GM12878 (cell line): ENCODE results near the gene SOX18. TPM values are rescaled to one million over a fixed set of nuclear protein-coding genes. Genes with fewer than 3 reads are reported as not detected.

Experiments used
- ATAC-seq: fragments of 200-7000 bp; cut with Tn5 transposase; 3 replicates; pipeline ENCODE4 v1.9.1; 2020; ENCODE audit warnings: mild to moderate bottlenecking, moderate library complexity
- BruUV-seq: library from RNA; stranded (reverse); fragments of 400-500 nt; replicated peaks from 2 replicates; lab custom pipeline; 2021; lab: Mats Ljungman, UMichigan
- CTCF ChIA-PET: fragments of 300-600 bp; sonication (Branson Sonifier 250); formaldehyde crosslinking; extraction: SDS; loops from one replicate; lab custom pipeline; 2021; ENCODE audit warnings: inconsistent platforms; lab: Yijun Ruan, JAX
- POLR2A ChIA-PET: fragments of 350-600 bp; formaldehyde crosslinking; extraction: SDS; loops from one replicate; lab custom pipeline; 2021; ENCODE audit warnings: inconsistent platforms; lab: Charles Lee
- RAD21 ChIA-PET: fragments of 300-600 bp; sonication (Branson Sonifier 250); formaldehyde crosslinking; loops from one replicate; lab custom pipeline; 2023; ENCODE audit warnings: antibody characterized with exemption; ENCODE audit not compliant: unreplicated experiment; lab: Charles Lee
- SMC1A ChIA-PET: fragments of 300-600 bp; sonication (Branson Sonifier 250); formaldehyde crosslinking; loops from one replicate; lab custom pipeline; 2023; ENCODE audit not compliant: unreplicated experiment, uncharacterized antibody; lab: Charles Lee
- DNase-seq: peaks from one replicate; pipeline ENCODE4 v3.0.0-alpha.2; 2011; ENCODE audit warnings: low read depth, low spot score
- FAIRE-seq: peaks from 3 replicates; lab custom pipeline; 2011; peaks lifted over from hg19 to GRCh38; lab: Jason Lieb, UNC
- H2AFZ ChIP-seq: 2 replicates; pipeline ENCODE4 v1.6.0; 2011; ENCODE audit warnings: low read depth, low read length, control low read depth; ENCODE audit not compliant: control insufficient read depth
- H3K27ac ChIP-seq: 2 replicates; pipeline ENCODE4 v1.5.1; 2011; ENCODE audit warnings: control low read depth; ENCODE audit not compliant: control insufficient read depth, insufficient read depth
- H3K27me3 ChIP-seq, 2 experiments: replicated peaks in 1 of 2; 2 replicates each; pipeline versions ENCODE4 v1.6.0 to v1.6.1; 2011; ENCODE audit warnings: low read length in 1 of 2; ENCODE audit not compliant: control insufficient read depth in 2 of 2, insufficient read depth in 2 of 2
- H3K36me3 ChIP-seq, 2 experiments: 2 replicates each; pipeline ENCODE4 v1.5.1; 2011; ENCODE audit warnings: low read length in 1 of 2; ENCODE audit not compliant: control insufficient read depth in 2 of 2, insufficient read depth in 2 of 2
- H3K4me1 ChIP-seq: 2 replicates; pipeline ENCODE4 v1.6.1; 2011; ENCODE audit warnings: mild to moderate bottlenecking, low read length, moderate library complexity, mixed read lengths; ENCODE audit not compliant: control insufficient read depth, insufficient read depth
- H3K4me2 ChIP-seq: 2 replicates; pipeline ENCODE4 v1.6.0; 2011; ENCODE audit warnings: control low read depth; ENCODE audit not compliant: control insufficient read depth, insufficient read depth
- H3K4me3 ChIP-seq: fragments of 200-600 bp; sonication (generic); 2 replicates; pipeline ENCODE4 v1.5.1; 2016
- H3K79me2 ChIP-seq: 2 replicates; pipeline ENCODE4 v1.6.0; 2011; ENCODE audit warnings: low read length; ENCODE audit not compliant: control insufficient read depth, insufficient read depth
- H3K9ac ChIP-seq: 2 replicates; pipeline ENCODE4 v1.8.0; 2011; ENCODE audit warnings: low read length, control low read depth, mixed read lengths; ENCODE audit not compliant: control insufficient read depth, insufficient read depth
- H3K9me3 ChIP-seq: replicated peaks from 3 replicates; pipeline ENCODE4 v1.5.1; 2011; ENCODE audit warnings: mild to moderate bottlenecking, low read length; ENCODE audit not compliant: control insufficient read depth, insufficient read depth
- H4K20me1 ChIP-seq: 2 replicates; pipeline ENCODE4 v1.6.0; 2011; ENCODE audit not compliant: control insufficient read depth, insufficient read depth
- ATF3 ChIP-seq: IDR thresholded peaks from 2 replicates; pipeline ENCODE4 v1.6.1; 2011; ENCODE audit warnings: low read depth, mild to moderate bottlenecking, low read length, moderate library complexity, borderline replicate concordance; ENCODE audit errors: extremely low read depth
- CREM ChIP-seq: IDR thresholded peaks from 2 replicates; pipeline ENCODE4 v1.6.1; 2014; ENCODE audit warnings: antibody characterized with exemption, low read depth
- MLLT1 ChIP-seq: fragments of 450-650 bp; IDR thresholded peaks from 2 replicates; pipeline ENCODE4 v1.6.1; 2016; ENCODE audit warnings: mild to moderate bottlenecking
- POLR2AphosphoS2 ChIP-seq: IDR thresholded peaks from 2 replicates; pipeline ENCODE4 v1.6.1; 2011; ENCODE audit warnings: low read depth, mild to moderate bottlenecking, low read length, improper control_type of control experiment, moderate library complexity
- RELA ChIP-seq: fragments of 450-650 bp; IDR thresholded peaks from 2 replicates; pipeline ENCODE4 v1.8.0; 2014; ENCODE audit warnings: borderline replicate concordance; ENCODE audit not compliant: partially characterized antibody
- WRNIP1 ChIP-seq: IDR thresholded peaks from 2 replicates; pipeline ENCODE4 v1.6.1; 2011; ENCODE audit warnings: low read depth, low read length, improper control_type of control experiment, borderline replicate concordance
- WGBS: methylation state at CpG from one replicate; pipeline ENCODE4 v1.1.6; 2016; ENCODE audit warnings: low lambda C conversion rate; ENCODE audit not compliant: insufficient replicate concordance, insufficient coverage; ENCODE audit errors: missing lambda C conversion rate; 5-methylcytosine and 5-hydroxymethylcytosine counted together
- in situ Hi-C: fragments of 300-500 bp; cut with MboI; formaldehyde crosslinking; loops from 9 replicates; pipeline ENCODE4 v1.14.3; 2018; ENCODE audit warnings: mixed read lengths
- intact Hi-C: fragments of 100-400 bp; cut with micrococcal nuclease; formaldehyde crosslinking; loops from one replicate; pipeline ENCODE4 v1.14.2; 2022; ENCODE audit not compliant: unreplicated experiment
- polyA plus RNA-seq, 11 experiments: library from polyadenylated mRNA; depleted of rRNA in 4 of 11; unstranded in 6 of 11; stranded (reverse) in 5 of 11; fragments of >200 nt; fragmentation: Nextera tagmentation in 4 of 11; fragmentation: Illumina TruSeq in 1 of 11; extraction: Ambion mirVana in 4 of 11; extraction: Trizol in 1 of 11; gene quantifications; 1 replicate in 1 of 11; 2 replicates in 10 of 11; pipeline versions ENCODE4 v1.2.1 to v1.2.3, GENCODE V29; 2011 to 2016; ENCODE audit warnings: inconsistent platforms in 2 of 11, missing spikeins in 2 of 11, low read depth in 1 of 11
- total RNA-seq, 4 experiments: library from RNA; depleted of rRNA in 3 of 4; stranded (reverse); fragments of >200 nt in 3 of 4; fragmentation: Illumina TruSeq in 1 of 4; extraction: Trizol in 1 of 4; gene quantifications; 2 replicates each; pipeline versions ENCODE4 v1.2.1 to v1.2.3, GENCODE V29; 2013 to 2021

SOX18 gene
- total and polyA plus RNA-seq, 10 of the 15 experiments (the other 5 are each of a cell fraction or from before 2014, with no cell fraction given): 0.05 to 5.6 (median 0.28) TPM; not detected in 3

GRCh38 chr20:64044484-64045247 is 4.8 kb downstream of the SOX18 start (continued):
- TF ChIP-seq WRNIP1: no peak

- no peak for ATAC-seq
- H3K79me2 ChIP-seq: no peaks in the 10 kb centered on the region
- TF ChIP-seq CREM (no peak), ATF3 (no peak), RELA (no peak), POLR2AphosphoS2 (peak; percentile 53; the same call in 1 of the 2 replicates), MLLT1 (no peak)
- no peaks in the 10 kb centered on the region for H3K9me3 ChIP-seq
- FAIRE-seq: no peak
- H3K27me3 ChIP-seq: peaks cover 1 to 5% of the 10 kb centered on the region in 2 experiments; a peak in 3 of 4 replicates
- POLR2A ChIA-PET: no interaction called here
- H4K20me1 ChIP-seq: no peaks in the 10 kb centered on the region
- in situ Hi-C loops: no loop called here
- H2AFZ ChIP-seq: no peak overlapping the region
- peaks cover 14% of the 10 kb centered on the region for H3K4me1 ChIP-seq
- H3K36me3 ChIP-seq: no peaks in the 10 kb centered on the region
- 68% methylated on average over 9 of the region's 9 CpGs for WGBS
- intact Hi-C loops: no loop called here
- no peak overlapping the region for H3K4me3 ChIP-seq
- SMC1A ChIA-PET: no interaction called here
- CTCF ChIA-PET: interaction anchor here (9.1 kb wide), 1 partner anchor 13 kb away, joined by 108 read pairs; no protein-coding TSS in a partner anchor
- BruUV-seq: no TSS peak
- no peak overlapping the region for H3K9ac ChIP-seq
- DNase-seq: no peak
- H3K4me2 ChIP-seq: no peak overlapping the region
- no peak overlapping the region for H3K27ac ChIP-seq
- RAD21 ChIA-PET: interaction anchor here (2.0 to 2.1 kb wide), 2 partner anchors 10 to 77 kb away, joined by 5 to 8 read pairs; no protein-coding TSS in a partner anchor
These were observed 5.7 kb downstream of the SOX18 start for GRCh38 chr20:64043768-64044167.
